ENCODE data around the gene RAP1GAP.

Gene RAP1GAP

DNA sequence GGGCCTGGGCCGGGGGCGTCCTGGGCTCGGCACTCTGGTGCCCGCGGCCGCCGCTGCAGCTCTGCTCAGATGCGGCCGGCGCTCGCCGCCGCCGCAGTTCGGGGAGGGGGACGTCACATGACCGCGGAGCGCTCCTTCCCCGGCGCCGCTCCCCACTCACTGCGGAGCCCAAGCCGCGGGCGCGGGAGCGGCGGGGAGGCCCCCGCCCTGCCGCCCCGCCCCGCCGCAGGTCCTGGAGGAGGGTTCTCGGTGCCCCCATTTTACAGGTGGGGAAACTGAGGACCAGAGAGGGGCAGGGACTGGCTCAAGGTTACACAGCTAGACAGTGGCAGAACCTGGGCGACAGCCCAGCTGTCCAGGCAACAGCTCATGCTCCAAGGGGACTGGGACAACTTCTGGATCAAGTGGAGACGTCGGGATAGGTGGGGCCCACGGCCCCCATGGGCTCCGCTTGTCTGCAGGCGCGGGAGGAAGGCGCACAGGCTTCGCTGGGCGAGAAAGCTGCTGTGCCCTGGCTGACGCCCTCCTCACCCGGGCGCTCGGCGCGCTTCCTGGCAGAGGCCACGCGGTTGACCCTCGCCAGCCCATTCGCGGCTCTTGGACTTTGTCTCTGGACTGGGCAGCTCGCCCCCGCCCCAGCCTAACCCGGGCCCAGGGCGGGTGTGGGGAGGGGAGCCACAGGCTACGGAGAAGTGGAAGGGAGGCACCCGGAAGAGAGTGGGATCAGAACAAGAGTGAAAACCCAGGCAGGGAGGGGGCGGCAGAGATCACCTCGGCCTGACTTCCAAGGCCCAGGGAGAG lies at the start of gene RAP1GAP:
TSS of gene RAP1GAP (minus strand) at position 100 of the 801 bp plus-strand sequence. CDS start 49,325 bp downstream, outside the sequence.
- peak; percentile 15 for DNase-seq (ENCODE audit: low spot score)

DNA sequence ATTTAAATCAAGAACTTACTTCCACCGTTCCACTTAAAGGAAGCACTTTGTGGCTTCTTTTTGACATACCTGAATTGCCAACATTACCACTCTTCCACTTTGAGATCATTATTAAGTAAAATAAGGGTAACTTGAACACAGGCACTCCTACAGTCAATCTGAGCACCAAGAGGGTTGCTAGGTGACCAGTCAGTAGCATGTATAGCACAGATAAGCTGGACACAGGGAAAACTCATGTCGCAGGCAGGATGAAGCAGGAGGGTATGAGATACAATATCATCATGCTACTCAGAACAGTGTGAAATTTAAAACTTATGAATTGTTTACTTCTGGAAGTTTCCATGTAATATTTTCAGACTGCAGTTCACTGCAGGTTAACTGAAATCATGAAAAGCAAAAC lies 47.0 kb upstream of the RAP1GAP start:
- no peak for DNase-seq (ENCODE audit: low spot score)

DNA sequence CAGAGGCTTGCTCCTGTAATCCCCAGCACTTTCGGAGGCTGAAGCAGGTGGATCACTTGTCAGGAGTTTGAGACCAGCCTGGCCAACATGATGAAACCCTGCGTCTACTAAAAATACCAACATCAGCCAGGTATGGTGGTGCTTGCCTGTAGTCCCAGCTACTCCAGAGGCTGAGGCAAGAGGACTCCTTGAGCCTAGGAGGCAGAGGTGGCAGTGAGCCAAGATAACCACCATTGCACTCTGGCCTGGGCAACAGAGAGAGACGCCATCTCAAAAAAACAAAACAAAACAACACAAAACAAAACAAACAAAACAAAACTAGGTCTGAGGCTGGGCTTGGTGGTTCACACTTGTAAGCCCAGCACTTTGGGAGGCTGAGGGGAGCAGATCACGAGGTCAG lies 38.7 kb upstream of the RAP1GAP start:
- no peak for DNase-seq (ENCODE audit: low spot score)

DNA sequence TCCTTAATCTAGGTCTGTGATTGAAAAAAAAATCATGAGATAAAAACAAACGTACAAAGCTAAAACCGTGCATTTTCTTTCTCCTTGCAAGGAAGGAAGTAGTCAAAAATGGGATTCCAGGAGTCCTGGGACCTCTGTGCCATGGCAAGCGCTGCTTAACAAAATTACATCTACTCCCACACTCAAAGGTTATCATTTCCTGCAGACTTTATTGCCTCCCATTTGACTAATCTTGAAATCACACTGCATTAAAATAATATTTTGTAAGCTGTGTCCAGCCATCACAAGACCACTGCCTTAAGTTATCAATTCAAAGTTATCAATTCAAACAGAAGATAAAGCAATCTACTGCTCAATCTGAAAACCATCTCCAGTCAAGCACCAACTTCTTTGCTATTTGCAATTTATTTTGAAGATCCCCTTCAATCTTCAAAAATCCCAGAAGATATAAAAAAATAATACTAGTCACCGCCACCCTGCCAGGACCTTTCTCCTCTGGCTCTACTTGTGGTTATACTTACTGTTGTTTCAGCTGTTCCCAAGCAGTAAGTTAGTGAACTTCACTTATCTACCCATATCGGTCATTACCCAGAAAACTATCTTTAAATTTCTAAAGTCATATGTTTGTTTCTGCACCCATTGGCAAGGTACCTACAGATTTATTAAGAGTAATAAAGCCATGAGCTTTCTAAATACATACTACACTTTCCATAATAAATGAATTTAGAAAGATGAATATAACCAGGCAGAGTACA lies 38.1 kb upstream of the RAP1GAP start:
- no peak for DNase-seq (ENCODE audit: low spot score)

DNA sequence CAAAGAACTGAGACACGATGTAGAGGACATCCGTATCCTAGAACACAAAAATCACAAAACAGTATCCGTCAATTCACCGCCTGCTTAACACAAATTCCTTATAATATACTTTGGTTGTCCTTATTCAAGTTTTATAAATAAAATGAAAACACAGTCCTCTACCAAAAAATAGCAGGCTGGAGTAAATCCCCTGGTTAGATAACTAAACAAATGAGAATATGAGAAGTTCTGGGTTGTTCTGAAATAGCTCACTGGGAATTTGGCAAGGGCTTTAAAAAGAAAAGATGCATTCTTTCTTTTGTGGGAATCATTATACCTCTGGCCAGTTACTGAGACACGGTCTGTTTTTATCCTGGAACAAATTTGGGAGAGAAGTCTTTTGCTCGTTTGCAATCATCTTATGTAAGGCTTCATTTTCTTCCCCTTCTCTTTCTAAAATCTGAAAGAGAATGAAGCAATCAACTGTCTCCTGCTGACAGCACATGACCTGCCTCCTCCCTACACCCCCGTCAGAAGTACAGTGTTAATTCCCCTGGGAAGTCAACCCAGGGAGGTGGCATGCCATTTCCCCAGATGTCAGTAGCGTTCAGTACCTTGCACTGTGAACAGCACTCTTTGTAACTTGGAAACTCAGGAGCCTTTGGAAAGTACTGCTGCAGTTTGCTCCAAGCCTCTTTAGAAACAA lies 37.1 kb upstream of the RAP1GAP start:
- DNase-seq (ENCODE audit: low spot score), result peak; percentile 25

DNA sequence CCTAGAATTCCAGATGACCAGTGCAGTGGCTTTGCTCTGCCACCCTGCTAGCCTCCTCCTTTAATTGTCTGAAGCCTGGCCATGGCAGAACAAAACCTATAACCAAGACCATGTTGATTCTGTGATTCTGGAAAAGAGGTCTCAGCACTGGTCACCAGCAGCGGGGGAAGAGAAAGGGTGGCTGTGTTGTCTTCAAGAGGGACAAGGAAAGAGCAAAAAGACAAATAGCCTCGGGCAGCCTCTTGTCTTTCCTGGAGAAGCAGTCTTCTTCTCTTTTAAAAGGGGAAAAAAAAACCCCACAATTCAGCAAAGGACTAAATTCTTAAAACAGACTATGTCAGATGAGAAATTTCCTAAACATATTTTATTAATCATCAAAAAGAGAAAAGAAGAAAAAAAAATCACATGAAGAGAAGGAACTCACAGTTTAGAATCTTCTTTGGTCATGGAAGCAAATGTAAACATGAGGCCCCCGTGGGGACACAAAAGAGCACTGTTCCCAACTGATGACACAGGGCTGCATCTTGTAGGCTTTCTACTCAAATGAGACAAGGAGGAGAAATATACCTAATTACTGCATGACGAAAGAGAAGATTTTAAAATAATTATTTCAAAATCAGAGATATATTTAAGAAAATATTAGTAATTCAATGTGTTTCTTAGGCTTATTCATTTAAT lies 36.3 kb upstream of the RAP1GAP start:
- DNase-seq (ENCODE audit: low spot score), result no peak

DNA sequence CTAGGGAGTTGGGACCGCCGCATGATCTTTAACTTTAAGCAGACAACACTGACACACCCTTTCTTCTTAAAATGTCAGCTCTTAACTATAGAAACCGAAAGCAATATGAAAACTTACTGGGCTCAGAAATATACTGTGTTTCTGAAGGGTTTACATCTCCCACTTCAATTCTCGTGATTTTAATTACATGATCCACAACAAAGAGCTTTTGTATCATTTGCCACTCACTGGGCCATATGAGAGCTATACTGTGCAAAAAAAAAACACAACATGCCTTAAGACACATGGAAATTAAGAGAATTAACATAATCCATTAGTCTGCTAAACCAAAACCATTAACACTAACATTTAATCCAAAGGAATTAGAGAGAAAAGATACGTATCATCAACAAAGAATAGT lies 35.0 kb upstream of the RAP1GAP start:
- no peak for DNase-seq (ENCODE audit: low spot score)

DNA sequence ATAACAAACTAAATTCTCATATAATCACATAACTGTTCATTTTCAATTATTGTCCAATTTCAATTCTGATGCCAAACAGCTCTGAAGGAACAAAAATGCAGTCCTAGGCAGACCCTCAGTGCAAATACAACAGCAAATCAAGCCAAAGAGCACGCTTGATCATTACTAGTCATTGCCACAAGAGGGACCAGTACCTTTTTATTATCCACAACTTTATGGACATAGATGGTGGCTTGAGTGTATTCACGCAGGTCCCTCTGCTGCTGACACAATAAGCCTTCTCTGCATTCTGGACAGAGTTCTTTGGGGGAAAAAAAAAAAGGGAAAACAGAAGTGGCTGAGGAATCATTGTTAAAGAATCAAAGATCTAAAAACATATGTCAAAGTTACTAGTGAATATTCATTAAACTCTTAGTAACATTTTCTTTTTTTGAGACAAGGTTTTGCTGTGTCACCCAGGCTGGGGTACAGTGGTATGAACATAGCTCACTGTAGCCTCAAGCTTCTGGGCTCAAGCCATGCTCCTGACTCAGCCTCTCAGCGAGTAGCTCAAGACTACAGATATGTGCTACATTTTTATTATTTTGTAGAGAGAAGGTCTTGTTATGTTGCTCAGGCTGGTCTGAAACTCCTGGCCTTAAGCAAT lies 34.3 kb upstream of the RAP1GAP start:
- peak; percentile 41 for DNase-seq (ENCODE audit: low spot score)

DNA sequence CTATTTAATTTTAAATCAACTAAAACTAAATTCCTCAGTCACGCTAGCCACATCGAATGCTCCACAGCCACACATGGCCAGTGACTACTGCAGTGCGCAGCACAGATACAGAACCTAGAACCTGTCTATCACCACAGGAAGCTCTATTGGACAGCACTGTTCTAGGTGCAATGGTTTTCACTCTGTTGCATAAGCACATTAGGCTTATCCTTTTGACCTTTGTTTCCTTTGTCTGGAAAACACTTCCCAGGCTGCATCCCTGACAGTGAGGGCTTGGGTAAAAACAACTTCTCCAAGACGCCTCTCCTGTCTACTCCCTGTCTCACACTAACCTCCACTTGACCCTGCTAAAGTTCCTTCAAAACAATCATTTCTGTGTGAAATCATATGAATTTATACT lies 33.6 kb upstream of the RAP1GAP start:
- DNase-seq (ENCODE audit: low spot score), result no peak

DNA sequence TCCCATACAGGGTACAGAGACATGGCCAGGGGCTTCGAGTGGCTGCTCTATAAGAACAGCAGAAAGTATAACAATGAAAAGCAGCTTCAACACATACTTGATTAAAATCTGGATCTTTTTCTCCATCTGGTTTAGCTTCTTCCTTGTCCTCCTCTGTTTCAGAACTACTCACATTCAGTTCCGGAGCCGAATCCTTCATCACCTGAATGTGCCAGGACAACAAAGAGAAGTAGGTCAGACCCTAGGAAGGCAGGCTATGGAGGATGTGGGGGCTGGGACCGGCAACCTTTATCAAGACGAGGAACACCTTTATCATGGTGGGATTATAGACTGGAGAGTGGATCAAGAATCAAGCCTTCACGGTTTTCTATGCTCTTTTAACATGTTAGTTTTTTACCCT lies 32.2 kb upstream of the RAP1GAP start:
- DNase-seq (ENCODE audit: low spot score), result no peak

DNA sequence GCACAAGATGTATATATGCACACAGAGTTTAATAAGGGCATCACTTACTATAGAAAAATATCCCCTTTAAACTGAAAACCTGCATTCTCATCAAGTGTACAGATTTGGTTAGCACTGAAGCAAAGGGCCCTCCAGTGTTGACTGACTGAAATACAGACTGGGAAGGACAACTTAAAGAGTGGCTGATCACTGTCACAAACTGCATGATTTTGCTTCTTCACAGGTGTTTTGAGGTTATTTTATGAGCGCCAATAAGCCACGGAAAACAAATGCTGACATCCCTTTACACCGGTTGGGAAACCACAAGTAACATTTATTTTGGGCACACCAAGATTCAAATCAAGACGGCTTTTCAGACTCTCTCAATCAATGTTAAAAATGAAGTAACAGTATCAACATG lies 30.9 kb upstream of the RAP1GAP start:
- no peak for DNase-seq (ENCODE audit: low spot score)

DNA sequence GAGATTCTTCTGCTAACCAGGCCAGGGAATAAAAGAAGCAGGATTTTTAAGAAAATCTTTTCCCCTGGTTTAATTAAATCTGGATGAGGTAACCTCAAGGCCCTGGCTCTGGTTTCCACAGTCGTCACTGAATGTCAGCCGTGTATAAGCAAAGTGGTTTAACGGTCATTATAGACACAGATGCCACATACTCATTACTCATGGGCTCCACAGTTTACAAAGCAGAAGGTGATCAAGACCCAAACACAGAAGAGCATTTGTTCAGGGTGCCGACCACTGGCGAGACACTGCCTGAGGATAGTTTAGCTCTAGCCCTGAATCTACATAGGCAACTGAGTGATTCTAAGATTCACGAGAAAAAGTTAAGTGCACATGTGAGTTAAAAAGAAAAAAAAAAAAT lies 27.8 kb upstream of the RAP1GAP start:
- no peak for DNase-seq (ENCODE audit: low spot score)

DNA sequence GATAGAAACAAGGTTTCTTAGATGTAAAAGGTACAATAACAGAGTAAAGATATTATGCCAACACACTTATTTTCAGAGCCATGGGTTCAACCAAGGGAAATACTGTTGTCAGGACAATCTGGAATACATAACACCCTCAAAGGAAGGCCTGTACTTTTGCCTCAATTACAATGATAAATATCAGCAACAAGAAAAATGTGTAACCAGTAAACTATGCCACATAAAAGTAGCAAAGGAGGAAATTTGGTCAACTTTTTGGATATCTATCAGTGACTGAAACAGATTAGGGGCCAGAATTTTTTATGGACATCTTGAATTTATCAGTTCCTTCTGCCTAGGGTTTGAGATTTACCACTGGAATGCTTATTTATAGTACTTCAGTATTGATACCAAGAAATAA lies 24.6 kb upstream of the RAP1GAP start:
- peak; percentile 34 for DNase-seq (ENCODE audit: low spot score)

DNA sequence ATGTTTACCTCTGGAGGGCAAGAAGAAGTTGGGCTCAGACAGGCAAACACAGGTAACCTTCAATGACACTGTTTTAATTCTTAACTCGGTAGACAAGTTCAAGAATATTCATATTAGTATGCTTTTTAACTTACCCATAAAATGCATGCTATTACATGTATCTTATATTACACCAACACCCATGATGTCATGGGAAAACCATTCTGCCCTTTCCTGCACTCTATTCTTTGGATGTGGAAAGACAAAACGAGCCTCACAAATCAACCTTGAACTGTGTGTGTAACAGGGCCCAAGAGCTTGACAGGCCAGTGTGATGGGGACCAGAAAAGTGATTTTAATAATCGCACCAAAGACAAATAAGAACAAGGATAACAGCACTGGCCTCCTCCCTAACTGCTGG lies 22.6 kb upstream of the RAP1GAP start:
- no peak for DNase-seq (ENCODE audit: low spot score)

DNA sequence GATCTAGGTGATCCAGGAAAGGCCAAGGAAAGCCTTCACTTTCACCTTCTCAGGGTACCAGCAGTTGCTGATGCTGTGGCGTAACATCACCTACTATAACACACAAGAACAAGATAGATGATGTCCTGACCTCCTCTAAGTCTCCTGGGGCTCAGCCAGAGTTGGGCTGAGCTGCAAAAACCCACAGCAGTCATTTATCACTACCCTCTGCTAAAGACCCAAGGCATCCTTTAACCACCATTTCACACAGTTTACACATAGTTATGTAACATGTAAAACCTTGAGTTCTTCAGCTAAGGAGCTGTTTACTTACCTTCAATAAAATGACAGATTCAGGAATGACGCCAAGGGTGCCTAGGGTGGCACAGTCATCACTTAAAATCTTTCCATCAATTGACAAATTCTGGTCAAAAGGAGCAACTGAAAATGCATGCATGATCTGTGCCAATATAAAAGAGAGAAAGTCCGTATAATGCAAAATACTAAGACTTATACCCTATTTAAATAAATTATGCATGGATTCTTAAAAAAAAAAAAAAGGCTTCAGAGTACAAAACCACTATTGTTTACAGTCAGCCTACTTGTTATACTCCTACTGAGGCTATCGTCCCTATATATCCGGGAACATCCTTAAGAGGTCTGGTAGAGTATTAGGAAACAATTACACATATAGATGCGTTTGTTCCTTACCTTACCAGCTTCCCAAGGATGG lies 20.7 kb upstream of the RAP1GAP start:
- no peak for DNase-seq (ENCODE audit: low spot score)

DNA sequence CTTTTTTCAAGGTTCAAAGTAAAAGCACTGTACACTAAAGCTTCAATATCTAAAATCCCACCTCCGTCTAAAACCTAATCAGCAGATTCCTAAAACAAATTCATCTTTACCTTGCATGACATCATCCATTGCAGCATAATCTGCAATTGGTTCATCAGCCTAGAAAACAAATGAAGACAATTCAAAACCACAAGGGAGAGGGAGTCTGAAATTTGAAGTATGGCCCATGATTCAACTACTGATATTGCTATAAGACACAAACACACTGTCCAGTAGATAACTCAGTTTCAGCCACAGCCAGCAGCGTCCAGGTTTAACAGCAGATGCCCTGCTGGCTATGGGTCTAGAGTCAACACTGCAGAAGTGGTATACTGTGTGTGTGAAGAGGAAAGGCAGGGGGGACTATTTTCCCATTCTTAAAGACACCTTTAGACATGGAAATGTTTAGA lies 17.9 kb upstream of the RAP1GAP start:
- no peak for DNase-seq (ENCODE audit: low spot score)

DNA sequence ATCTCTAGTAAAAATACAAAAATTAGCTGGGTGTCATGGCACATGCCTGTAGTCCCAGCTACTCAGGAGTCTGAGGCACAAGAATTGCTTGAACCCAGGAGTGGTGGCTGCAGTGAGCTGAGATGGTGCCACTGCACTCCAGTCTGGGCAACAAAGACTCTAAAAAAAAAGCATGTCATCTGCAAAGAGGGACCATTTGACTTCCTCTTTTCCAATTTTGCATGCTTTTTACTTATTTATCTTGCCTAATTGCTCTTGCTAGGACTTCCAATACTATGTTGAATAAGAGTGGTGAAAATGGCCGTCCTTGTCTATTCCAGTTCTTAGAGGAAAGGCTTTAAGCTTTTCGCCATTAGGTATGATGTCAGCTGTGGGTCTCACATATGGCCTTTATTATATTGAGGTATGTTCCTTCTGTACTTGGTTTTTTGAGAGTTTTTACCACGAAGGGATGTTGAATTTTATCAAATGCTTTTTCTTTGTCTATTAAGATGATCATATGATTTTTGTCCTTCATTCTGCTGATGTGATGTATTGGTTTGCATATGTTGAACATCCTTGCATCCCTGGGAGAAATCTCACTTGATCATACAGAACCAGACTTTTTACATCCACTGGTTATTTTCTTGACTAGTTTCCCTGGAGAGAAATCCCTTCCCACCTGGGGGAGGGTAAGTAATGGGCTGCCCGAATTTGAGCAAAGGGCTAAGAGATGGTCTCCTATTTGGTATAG lies 17.0 kb upstream of the RAP1GAP start:
- DNase-seq (ENCODE audit: low spot score), result no peak

DNA sequence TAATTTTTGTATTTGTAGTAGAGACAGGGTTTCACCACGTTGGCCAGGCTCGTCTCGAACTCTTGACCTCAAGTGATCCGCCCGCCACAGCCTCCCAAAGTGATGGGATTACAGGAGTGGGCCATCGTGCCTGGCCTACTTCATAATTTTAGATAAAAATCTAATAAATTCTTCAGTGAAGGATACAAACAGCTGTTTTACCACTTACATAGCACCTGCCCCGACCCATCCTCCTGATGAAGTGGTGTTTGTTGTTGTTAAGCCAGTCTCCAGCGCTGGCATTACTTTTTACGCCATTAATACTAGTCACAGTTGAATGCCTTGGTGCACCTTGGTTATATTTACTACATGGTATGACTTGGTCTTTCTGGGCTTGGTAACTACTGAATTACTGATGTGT lies 12.3 kb upstream of the RAP1GAP start:
- DNase-seq (ENCODE audit: low spot score), result no peak

DNA sequence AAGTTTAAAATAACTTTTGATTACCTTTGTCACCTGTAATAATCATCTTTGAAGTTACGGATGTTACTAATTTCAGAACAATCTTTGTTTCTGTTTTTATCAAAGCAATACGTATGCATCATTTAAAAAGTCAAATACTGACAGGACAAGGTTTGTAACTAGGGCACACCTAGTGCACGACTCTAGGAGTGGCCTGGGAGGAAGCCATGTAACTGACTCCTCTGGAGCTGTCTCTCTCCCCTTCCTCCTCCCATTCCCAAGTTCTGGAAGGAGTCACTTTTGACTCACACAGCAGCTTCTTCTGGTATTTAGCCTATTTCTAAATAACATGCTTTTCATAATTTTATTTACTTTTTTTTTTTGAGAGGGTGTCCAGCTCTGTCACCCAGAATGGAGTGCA lies 11.8 kb upstream of the RAP1GAP start:
- DNase-seq (ENCODE audit: low spot score), result peak; percentile 76

DNA sequence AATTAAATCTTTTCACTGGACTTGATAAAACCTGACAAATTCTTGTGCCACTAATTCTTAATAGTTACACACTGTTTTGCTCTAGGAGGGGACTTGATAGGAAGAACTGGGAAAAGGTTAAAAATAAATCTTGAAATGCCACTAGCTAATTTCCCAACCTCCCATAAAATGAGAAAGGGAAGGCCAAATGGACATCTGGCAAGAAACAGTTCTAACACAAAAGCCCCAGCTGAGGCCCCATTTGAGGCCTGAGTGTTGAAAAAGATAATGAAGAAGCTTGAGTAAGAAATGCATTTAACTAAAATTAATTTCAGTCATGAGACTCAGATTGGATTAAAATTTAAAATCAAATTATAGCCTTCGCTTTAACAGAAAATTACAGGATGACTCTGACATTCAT lies 11.2 kb upstream of the RAP1GAP start:
- DNase-seq (ENCODE audit: low spot score), result no peak
